HG03196 (cell line): ENCODE measurements around the gene CIRBP.

Experiments used
- ATAC-seq: cut with Tn5 transposase; IDR thresholded peaks from one replicate; pipeline ENCODE4 v1.9.1; 2021; ENCODE audit not compliant: unreplicated experiment

Gene CIRBP

GRCh38 chr19:1230783-1231489, 38.2 kb upstream of the CIRBP start:
- no peak for ATAC-seq

DNA sequence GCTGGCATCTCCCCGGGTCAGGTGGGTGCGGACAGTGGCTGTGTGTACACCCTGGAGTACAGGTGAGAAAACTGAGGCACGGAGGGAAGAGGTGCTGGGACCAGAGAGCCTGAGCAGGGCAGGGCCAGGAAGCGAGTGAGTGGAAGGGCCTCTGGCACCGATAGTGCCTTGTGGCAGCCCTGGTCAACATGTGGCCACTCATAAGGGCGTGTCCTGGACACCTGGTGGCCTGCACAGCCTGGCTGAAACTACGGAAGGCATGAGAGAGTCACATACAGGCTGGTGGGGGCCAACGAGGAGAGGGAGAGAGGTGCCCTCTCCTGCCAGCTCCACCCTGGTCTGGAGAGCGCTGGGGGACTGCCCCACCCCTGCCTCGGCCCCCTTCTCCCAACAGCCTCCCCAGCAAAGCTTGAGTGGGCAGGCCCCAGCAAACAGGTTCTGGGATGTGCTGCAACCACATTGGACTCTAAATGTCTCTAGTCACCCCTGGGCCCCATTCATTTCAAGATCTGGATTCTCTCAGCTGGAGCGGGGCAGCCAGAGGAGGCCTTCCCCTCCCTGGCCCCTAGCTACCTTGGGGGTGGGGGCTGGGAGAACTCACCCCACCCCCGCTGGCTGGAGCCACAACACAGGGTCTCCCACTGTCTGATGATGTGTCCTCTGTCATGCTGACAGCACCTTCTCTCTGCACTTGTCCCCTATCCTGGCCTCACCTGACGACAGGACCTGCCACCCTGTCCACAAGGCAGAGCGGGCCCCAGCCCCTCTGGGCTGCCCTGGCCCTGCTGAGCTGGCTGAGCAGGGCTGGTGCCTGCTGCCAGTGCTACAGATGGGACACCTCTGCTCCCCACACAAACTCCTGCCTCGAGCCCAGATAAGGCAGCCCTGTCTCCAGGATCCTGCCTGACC, 37.1 kb upstream of the CIRBP start:
- no peak for ATAC-seq

DNA sequence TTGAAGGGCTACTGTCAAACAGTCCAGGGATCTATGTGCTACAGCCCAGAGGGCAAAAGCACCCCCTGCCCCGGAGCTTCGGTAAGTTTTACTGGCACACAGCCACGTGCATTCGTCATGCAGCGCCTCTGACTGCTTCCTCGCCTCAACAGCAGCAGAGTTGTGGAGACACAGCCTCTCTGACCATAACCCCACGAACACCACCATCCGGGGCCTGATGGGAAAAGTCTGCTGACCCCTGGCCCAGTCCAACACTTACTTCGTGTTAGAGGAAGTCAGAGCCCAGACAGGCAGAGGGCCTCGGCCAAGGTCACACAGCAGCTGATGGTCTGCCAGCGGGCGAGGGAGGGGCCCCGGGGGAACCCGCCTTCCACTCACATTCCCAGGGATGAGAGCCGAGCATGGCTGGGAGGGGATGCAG, 36.5 kb upstream of the CIRBP start:
- no peak for ATAC-seq

- ATAC-seq, result no peak
These were observed 35.9 kb upstream of the CIRBP start for GRCh38 chr19:1233115-1233667.

DNA sequence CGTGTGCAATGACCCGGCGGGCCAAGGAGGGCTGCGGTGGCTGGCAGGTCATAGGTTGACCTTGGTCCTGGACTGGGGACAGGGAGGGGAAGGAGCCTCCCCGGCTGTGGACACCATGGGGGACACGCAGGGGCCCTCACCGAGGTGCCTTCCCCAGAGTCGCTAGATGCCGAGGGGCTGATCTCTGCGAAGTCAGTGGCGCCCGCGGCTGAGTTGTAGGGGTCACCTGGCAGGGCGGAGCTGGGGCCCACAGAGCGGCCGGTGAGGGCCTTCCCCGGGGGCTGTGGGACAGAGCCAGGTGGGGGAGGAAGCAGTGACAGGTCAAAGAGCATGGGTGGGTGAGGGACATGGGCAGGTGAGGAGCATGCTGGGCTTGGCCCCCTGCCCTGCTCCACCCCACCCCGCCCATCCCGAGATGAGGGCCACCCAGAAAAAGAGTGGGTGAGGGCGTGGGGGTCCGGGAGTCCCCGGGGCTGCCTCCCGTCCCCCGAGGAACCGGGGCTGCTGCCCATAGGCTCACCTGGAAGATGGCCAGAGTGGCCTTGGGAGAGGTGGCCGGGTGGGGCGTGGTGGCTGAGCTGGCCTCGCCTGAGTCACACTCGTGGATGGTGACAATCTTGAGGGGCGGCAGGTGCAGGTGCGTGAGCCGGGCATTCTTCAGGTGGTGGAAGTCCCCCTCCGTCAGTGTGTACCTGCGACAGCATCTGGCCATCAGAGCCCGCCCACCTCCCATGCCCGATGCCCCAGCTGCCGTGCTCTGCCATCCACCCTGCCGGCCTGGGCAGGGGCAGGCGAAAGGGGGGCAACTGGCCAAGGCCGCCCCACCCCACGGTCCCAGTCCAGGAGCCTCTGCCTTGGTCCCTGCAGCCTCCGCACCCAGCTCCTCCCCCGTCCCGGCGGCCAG, 34.8 kb upstream of the CIRBP start:
- no peak for ATAC-seq

GRCh38 chr19:1234955-1235380, 34.2 kb upstream of the CIRBP start:
- ATAC-seq, result no peak

- ATAC-seq, result no peak
These were observed 33.2 kb upstream of the CIRBP start for GRCh38 chr19:1235625-1236538.

- ATAC-seq, result no peak
These were observed 32.6 kb upstream of the CIRBP start for GRCh38 chr19:1236576-1236975.

GRCh38 chr19:1237027-1237659, 32.0 kb upstream of the CIRBP start:
- ATAC-seq, result no peak

DNA sequence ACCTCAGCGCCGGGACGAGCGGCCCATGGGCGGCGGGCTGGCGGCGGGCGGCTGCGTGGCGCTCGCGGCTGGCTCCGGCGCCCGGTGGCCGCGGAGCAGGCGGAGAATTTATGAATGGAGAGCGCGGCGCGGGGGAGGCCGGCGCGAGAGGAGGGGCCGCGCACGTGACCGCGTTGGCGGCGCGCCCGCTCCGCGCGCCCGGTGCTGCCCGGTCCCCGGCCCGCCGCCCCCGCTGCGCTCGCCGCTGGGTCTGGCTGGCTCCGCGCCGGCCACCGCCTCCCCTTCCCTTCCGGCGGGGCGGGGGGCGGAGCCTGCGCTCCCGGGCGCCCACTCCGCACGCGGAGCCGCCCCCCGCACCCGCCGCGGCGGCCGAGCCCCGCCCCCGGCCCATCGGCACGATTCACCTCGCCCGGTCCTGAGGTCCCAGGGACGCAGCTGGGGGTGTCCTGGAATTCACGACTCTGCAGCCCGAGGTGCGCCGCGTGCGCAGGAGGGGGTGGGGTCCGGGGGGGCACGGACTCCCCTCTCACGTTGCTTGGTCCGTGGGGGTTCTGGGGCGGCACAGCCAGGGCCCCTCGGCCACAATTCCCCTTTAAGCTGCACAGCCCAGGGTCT, 31.3 kb upstream of the CIRBP start, which contains the start of gene CBARP:
Gene CBARP, minus strand, starts transcription at position 252 of the 615 bp plus-strand sequence. CDS start 1,905 bp downstream, outside the sequence.
- no peak for ATAC-seq

DNA sequence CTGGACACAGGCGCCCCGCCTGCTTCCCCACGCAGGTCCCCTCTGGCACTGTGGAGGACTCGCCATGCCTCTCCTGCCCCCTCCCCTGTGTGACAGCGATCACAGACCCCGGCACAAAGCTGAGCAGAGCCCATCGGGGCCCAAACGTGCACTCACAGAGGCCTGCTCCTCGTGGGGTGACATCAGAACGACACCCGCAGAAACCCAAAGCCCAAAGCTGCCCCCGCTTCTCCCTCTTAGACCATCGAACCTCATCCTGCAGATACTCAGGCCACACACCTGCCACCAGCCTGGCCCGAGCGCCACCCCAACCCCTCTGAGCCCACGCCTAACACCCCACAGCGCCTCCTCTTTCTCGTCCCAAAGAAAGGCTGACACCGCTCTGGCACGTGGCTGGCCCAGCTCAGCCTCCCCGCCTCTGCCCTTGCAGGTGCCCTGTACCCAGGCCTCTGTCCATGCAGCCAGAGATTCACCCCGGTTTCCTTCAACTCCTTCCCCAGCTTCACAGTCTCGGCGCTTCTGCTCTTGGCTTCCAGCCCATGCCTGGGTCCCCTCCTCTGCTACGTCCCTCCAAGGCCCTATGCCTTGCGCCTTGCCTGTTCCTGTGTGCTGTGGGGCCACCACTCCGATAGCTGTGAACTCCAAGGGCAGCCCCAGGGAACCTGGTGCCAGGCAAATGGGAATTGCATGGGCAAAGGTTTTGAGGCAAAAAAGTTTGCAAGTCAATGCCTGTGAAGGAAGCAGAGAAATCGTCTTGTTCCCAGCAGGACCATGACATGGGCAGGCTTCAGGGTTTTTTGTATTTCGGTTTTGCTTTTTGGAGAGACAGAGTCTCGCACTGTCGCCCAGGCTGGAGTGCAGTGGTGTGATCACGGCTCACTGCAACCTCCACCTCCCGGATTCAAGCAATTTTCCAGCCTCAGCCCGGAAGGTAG, 30.5 kb upstream of the CIRBP start:
- no peak for ATAC-seq

DNA sequence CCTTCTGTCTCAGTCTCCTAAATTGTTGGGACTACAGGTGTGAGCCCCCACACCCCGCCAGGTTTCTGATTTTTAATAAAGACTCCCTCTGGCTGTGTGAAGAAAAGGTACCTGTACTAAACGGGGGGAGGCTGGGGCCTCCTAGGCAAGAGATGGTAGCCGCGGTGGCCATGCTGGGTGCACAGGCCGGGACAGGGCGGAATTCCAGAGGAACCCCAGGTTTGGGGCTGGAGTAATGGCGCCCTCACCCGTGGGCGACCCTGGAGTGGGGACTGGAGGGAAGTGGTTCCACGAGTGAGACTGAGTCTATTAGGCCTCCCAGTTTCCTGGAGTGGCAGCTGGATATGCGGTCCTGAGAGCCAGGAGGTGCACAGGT, 29.7 kb upstream of the CIRBP start:
- ATAC-seq, result no peak

- peak; percentile 30 for ATAC-seq
These were observed 29.1 kb upstream of the CIRBP start for GRCh38 chr19:1239796-1240737.

- no peak for ATAC-seq
These were observed 28.2 kb upstream of the CIRBP start for GRCh38 chr19:1240925-1241324.

DNA sequence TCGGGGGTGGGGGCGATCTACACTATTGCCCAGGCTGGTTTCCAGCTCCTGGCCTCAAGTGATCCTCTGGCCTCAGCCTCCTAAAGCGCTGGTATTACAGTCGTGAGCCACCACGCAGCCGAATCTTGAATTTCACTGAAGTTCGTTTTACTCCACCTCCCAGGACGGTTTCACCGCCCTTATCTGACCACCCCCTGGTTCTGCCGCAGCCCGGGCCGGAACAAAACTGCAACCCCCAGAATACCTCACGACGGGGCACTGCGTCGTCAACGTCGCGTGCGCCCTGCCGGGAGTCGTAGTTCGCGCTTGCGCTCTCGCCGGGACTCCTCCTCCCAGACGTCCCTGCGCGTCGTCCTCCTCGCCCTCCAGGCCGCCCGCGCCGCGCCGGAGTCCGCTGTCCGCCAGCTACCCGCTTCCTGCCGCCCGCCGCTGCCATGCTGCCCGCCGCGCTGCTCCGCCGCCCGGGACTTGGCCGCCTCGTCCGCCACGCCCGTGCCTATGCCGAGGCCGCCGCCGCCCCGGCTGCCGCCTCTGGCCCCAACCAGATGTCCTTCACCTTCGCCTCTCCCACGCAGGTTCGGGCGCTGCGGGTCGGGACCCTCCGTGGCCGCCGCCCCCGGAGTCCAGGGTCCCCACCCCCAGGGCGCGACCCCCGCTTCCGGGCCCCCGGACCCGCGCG, 27.6 kb upstream of the CIRBP start, which contains the start of gene ATP5F1D:
Gene ATP5F1D, plus strand, starts transcription at position 335 of the 679 bp plus-strand sequence. Its CDS starts 100 bp downstream, at position 435.
- peak; percentile 54 for ATAC-seq
